NCI-H2107 (cell line): Measurements from ENCODE around the gene RBMXL3.
"Not testable (repeated sequence)": the region's sequence is repeated elsewhere in the genome, so short reads cannot be mapped to it uniquely, and the experiment has no call there.

Experiments used
- DNase-seq: peaks from one replicate; lab custom pipeline; 2025; lab: John Stamatoyannopoulos, UW

Gene RBMXL3

DNA sequence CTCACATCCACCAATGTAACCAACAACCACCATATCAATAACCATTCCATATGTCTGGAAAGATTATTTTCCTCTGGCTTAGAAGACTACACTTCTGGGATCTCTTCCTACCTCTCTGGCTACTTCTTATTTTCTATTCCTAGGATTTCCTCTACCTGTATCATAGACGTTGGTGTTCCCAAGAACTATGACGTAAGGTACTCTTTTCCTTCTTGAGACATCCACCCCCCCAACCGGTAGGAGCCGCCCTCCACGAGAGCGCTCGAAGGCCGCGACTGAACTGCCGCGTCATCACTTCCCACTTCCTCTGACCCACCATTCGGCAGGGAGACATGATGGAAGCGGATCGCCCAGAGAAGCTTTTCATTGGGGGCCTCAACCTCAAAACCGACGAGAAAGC, at the start of gene RBMXL3:
TSS of gene RBMXL3 (plus strand) at position 301 of the 400 bp plus-strand sequence. CDS start at position 333, 32 bp downstream.
- no peak for DNase-seq

GRCh38 chrX:115142057-115142456, 47.2 kb upstream of the RBMXL3 start:
- no peak for DNase-seq

GRCh38 chrX:115147220-115147619, 42.0 kb upstream of the RBMXL3 start:
- no peak for DNase-seq

DNA sequence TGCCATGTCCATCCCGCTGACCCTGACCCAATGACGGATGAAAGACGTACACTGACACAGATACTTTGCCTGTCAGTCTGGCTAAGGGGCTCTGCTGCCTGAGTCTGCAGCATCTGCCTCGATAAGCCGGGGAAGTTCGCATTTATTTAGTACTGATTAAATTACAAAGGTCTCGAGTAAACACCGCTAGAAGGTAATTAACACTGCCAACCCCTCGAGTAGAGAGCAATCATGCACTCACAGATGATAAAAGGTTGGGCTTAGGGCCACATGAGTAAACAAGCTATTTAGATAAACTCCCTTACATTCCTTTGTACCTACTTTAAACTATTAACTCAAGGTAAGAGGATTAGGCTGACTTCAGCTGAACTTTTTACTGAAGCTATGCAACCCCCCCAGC, 16.0 kb upstream of the RBMXL3 start:
- no peak for DNase-seq

- DNase-seq = no peak
Observed at GRCh38 chrX:115174548-115174947, 14.7 kb upstream of the RBMXL3 start.

DNA sequence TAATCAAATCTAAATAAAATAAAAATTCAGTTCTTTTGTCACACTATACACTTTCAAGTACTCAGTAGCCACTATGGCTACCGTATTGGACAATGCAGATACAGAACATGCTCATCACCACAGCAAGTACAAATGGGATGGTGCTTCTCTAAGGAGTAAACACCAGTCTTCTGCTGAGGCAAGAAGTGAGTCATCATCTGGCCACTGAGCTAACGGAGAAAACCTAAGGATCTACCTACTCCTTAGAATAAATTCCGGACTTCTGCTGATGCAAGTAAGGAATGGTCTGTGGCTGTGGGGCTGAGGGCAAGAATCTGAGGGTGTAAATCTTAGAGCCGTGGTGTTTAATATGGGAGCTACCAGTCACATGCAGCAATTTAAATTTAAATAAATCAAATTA, 11.3 kb upstream of the RBMXL3 start:
- no peak for DNase-seq

DNA sequence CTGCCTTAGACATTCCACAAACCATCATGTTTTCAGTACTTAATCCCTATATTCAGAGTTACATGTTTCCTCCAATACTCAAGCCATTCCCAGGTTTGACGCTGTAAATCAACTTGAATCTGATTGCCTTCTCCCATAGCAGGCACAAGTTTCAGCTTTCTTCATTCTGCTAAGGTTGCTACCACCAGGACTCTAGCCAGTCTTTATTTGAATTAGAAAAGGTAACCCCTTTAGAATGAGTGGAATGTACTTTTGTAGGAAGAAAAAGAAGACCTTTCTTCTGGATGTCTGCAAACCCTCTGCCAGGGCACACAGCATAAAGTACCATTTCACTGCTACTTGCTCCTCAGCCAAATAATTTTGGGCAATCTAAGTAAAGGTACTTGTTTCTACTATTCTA, 10.7 kb upstream of the RBMXL3 start:
- DNase-seq = no peak

GRCh38 chrX:115183980-115184379, 5.2 kb upstream of the RBMXL3 start:
- DNase-seq = no peak

DNA sequence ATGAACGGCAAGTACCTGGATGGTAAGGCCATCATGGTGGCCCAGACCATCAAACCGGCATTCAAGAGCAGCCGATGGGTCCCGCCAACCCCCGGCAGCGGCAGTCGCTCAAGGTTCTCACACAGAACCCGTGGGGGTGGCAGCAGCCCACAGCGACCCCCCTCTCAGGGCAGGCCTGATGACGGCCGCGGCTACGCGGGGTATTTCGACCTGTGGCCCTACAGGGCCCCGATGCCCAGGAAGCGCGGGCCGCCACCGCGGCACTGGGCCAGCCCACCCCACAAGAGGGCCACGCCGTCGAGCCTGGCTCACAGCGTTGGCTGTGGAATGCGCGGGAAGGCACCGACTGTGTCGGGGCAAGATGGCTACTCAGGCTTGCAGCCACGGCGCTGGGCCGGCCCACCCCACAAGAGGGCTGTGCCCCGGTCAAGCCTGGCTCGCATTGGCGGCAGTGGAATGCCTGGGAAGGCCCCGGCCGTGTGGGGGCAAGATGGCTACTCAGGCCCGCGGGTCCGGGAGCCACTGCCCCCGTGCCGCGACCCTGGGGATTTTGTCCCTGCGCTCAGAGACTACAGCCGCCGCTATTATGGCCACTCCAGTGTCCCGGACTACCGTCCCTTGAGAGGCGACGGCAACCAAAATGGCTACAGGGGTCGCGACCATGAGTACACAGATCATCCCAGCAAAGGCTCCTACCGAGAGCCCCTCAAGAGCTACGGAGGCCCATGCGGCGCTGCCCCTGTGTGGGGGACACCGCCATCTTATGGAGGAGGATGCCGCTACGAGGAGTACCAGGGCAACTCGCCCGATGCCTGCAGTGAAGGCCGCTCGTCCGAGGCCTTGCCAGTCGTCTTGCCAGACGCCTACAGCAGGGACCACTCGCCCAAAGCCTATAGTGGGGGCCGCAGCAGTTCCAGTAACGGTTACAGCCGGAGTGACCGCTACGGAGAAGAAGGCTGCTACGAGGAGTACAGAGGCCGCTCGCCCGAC, 731 bp downstream of the RBMXL3 start:
- DNase-seq = no peak

DNA sequence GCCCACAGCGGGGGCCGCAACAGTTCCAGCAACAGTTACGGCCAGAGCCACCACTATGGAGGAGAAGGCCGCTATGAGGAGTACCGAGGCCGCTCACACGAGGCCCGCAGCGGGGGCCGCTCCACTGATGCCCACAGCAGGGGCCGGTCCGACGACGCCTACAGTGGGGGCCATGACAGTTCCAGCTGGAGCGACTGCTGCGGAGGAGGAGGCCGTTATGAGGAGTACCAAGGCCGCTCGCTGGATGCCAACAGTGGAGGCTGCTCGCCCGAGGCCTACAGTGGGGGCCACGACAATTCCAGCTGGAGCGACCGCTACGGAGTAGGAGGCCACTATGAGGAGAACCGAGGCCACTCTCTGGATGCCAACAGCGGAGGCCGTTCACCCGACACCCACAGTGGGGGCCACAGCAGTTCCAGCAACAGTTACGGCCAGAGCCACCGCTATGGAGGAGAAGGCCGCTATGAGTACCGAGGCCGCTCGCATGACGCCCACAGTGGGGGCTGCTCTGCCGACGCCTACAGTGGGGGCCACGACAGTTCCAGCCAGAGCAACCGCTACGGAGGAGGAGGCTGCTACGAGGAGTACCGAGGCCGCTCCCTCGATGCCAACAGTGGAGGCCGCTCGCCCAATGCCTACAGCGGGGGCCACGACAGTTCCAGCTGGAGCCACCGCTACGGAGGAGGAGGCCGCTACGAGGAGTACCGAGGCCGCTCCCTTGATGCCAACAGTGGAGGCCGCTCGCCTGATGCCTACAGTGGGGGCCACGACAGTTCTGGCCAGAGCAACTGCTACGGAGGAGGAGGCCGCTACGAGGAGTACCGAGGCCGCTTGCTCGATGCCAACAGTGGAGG, 1.7 kb downstream of the RBMXL3 start:
- DNase-seq = no peak

DNA sequence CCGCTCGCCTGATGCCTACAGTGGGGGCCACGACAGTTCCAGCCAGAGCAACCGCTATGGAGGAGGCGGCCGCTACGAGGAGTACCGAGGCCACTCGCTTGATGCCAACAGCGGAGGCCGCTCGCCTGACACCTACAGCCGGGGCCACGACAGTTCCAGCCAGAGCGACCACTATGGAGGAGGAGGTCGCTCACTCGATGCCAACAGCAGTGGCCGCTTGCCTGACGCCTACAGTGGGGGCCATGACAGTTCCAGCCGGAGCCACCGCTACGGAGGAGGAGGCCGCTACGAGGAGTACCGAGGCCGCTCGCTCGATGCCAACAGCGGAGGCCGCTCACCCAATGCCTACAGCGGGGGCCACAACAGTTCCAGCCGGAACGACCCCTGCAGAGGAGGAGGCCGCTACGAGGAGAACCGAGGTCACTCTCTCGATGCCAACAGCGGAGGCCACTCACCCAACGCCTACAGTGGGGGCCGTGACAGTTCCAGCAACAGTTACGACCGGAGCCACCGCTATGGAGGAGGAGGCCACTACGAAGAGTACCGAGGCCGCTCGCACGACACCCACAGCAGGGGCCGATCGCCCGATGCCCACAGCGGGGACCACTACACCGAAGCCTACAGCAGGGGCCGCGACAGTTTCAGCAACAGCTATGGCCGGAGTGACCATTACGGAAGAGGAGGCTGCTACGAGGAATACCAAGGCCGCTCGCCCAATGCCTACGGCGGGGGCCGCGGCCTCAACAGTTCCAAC, 2.5 kb downstream of the RBMXL3 start:
- no peak for DNase-seq

DNA sequence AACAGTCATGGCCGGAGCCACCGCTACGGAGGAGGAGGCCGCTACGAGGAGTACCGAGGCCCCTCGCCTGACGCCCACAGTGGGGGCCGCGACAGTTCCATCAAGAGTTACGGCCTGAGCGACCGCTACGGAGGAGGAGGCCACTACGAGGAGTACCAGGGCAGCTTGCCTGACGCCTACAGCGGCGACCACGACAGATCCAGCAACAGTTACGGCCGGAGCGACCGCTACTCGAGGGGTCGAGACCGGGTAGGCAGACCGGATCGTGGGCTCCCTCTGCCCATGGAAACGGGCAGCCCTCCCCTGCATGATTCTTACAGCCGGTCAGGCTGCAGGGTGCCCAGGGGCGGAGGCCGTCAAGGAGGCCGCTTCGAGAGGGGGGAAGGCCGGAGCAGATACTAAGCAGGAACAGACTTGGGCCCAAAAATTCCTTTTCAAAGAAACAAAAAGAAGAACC, 3.1 kb downstream of the RBMXL3 start:
- no peak for DNase-seq

- no peak for DNase-seq
Observed at GRCh38 chrX:115204040-115204439, 14.8 kb downstream of the RBMXL3 start.

DNA sequence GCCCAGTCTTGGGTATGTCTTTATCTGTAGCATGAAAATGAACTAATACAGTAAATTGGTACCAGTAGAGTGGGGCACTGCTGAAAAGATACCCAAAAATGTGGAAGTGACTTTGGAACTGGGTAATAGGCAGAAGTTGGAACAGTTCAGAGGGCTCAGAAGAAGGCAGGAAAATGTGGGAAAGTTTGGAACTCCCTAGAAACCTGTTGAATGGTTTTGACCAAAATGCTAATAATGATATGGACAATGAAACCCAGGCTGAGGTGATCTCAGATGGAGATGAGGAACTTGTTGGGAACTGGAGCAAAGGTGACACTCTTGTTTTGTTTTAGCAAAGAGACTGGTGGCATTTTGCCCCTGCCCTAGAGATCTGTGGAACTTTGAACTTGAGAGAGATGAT, 20.3 kb downstream of the RBMXL3 start:
- not testable (repeated sequence) for DNase-seq

GRCh38 chrX:115214151-115214550, 24.9 kb downstream of the RBMXL3 start:
- DNase-seq = no peak

GRCh38 chrX:115214605-115215004, 25.4 kb downstream of the RBMXL3 start:
- DNase-seq = no peak

GRCh38 chrX:115217346-115217745, 28.1 kb downstream of the RBMXL3 start:
- DNase-seq = not testable (repeated sequence)

- DNase-seq = no peak
Observed at GRCh38 chrX:115226929-115227328, 37.7 kb downstream of the RBMXL3 start.

GRCh38 chrX:115229337-115230003, 40.3 kb downstream of the RBMXL3 start:
- DNase-seq = no peak

DNA sequence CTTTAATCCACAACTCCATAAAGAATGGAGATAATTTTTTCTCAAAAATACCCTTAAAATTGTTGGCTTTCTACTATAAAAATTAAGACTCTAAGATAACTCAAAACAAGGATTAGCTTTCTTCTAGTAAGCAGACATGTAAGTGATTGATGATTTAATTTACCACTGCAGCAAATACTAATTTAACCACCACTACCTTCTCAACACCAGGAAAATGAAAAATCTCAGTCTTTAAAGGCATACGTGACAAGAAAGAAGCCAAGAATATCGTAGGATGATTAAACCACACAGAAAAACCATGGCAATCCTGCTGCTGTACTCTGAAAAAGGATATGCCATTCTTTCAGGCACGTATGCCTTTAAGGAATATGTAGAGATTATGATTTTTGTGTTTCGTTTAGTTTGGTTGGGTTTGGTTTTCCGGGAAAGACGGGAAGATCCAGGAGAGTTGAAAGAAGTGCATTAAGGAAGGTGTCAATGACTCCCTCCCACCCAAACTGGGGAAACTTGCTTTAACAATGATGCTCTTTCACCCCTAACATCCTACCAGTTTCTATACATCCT, 43.8 kb downstream of the RBMXL3 start:
- DNase-seq = no peak
